GM10847 (cell line): ENCODE results near the gene NQO2.
A peak's percentile ranks its signal among the peaks of the same experiment; 100 is the strongest.

Experiments
- POLR2A ChIP-seq: IDR thresholded peaks from 2 replicates; pipeline ENCODE4 v1.6.1; 2011; ENCODE audit not compliant: insufficient read length; ENCODE audit errors: extremely low read depth

NQO2 gene

GRCh38 chr6:2999618-3000557 lies at the start of gene NQO2:
Gene NQO2 (plus strand): TSS chr6:2999894. CDS start chr6:3006553, 6,659 bp downstream.
- peak; percentile 82 for TF ChIP-seq POLR2A

- no peak for TF ChIP-seq POLR2A
These were observed 49.0 kb upstream of the NQO2 start for GRCh38 chr6:2950713-2951112.

GRCh38 chr6:2951728-2952127 lies 48.0 kb upstream of the NQO2 start:
- TF ChIP-seq POLR2A, result no peak

GRCh38 chr6:2952557-2953095 lies 47.1 kb upstream of the NQO2 start:
- no peak for TF ChIP-seq POLR2A

- TF ChIP-seq POLR2A, result no peak
These were observed 46.6 kb upstream of the NQO2 start for GRCh38 chr6:2953098-2953497.

GRCh38 chr6:2956930-2957685 lies 42.6 kb upstream of the NQO2 start:
- TF ChIP-seq POLR2A, result no peak

GRCh38 chr6:2957696-2958330 lies 41.9 kb upstream of the NQO2 start:
- TF ChIP-seq POLR2A, result no peak

GRCh38 chr6:2958331-2958711 lies 41.4 kb upstream of the NQO2 start:
- no peak for TF ChIP-seq POLR2A

GRCh38 chr6:2958776-2959175 lies 40.9 kb upstream of the NQO2 start:
- TF ChIP-seq POLR2A, result no peak

GRCh38 chr6:2959909-2960719 lies 39.6 kb upstream of the NQO2 start:
- TF ChIP-seq POLR2A, result no peak

- TF ChIP-seq POLR2A, result no peak
These were observed 38.8 kb upstream of the NQO2 start for GRCh38 chr6:2960935-2961334.

- TF ChIP-seq POLR2A, result no peak
These were observed 38.2 kb upstream of the NQO2 start for GRCh38 chr6:2961506-2961905.

GRCh38 chr6:2962004-2962403 lies 37.7 kb upstream of the NQO2 start:
- TF ChIP-seq POLR2A, result no peak

- TF ChIP-seq POLR2A, result no peak
These were observed 37.1 kb upstream of the NQO2 start for GRCh38 chr6:2962636-2963035.

GRCh38 chr6:2963756-2964155 lies 35.9 kb upstream of the NQO2 start:
- no peak for TF ChIP-seq POLR2A
